Fibroblast of lung (primary cell): ENCODE measurements around the gene DBNL. TPM values are rescaled to one million over a fixed set of nuclear protein-coding genes. Genes with fewer than 3 reads are reported as not detected.

Experiments
- DNase-seq, 2 donors: peaks; one replicate each; pipeline versions ENCODE4 v3.0.0 to v3.0.0-alpha.2; 2010; ENCODE audit warnings: low read depth in 2 of 2
- H2AFZ ChIP-seq: 2 replicates; pipeline ENCODE4 v1.5.1; 2012; ENCODE audit warnings: low read length, control low read depth, inconsistent platforms
- H3K27ac ChIP-seq: 2 replicates; pipeline ENCODE4 v1.5.1; 2011; ENCODE audit warnings: low read length, control low read depth; ENCODE audit not compliant: insufficient read depth
- H3K27me3 ChIP-seq: 2 replicates; pipeline ENCODE4 v1.5.1; 2011; ENCODE audit warnings: mild to moderate bottlenecking, low read length; ENCODE audit not compliant: control insufficient read depth, insufficient read depth
- H3K36me3 ChIP-seq: 2 replicates; pipeline ENCODE4 v1.5.1; 2011; ENCODE audit warnings: low read length; ENCODE audit not compliant: control insufficient read depth, insufficient read depth
- H3K4me1 ChIP-seq: 2 replicates; pipeline ENCODE4 v1.5.1; 2011; ENCODE audit warnings: low read length; ENCODE audit not compliant: control insufficient read depth, insufficient read depth; ENCODE audit errors: extremely low read depth
- H3K4me2 ChIP-seq: 2 replicates; pipeline ENCODE4 v1.5.1; 2011; ENCODE audit warnings: low read length, control low read depth; ENCODE audit not compliant: insufficient read depth; ENCODE audit errors: extremely low read depth
- H3K4me3 ChIP-seq, 4 experiments: fragments of 200-600 bp in 1 of 4; sonication (generic) in 1 of 4; replicated peaks in 1 of 4; 2 replicates each; pipeline ENCODE4 v1.5.1; 2011 to 2016; ENCODE audit warnings: low read length in 4 of 4, low read depth in 3 of 4, mild to moderate bottlenecking in 3 of 4, control low read depth in 2 of 4, inconsistent platforms in 1 of 4, mixed read lengths in 1 of 4; ENCODE audit not compliant: insufficient read depth in 1 of 4; ENCODE audit errors: control extremely low read depth in 1 of 4
- H3K79me2 ChIP-seq: 2 replicates; pipeline ENCODE4 v1.5.1; 2012; ENCODE audit warnings: mild to moderate bottlenecking, low read length, inconsistent platforms; ENCODE audit not compliant: control insufficient read depth, insufficient read depth
- H3K9ac ChIP-seq: 2 replicates; pipeline ENCODE4 v1.5.1; 2011; ENCODE audit warnings: mild to moderate bottlenecking, low read length, control low read depth; ENCODE audit not compliant: insufficient read depth
- H3K9me3 ChIP-seq: 2 replicates; pipeline ENCODE4 v1.5.1; 2012; ENCODE audit warnings: low read depth, low read length; ENCODE audit not compliant: control insufficient read depth, insufficient read depth
- H4K20me1 ChIP-seq: 2 replicates; pipeline ENCODE4 v1.5.1; 2011; ENCODE audit warnings: low read length; ENCODE audit not compliant: control insufficient read depth, insufficient read depth; ENCODE audit errors: extremely low read depth
- CTCF ChIP-seq, 2 donors: IDR thresholded peaks in 1 of 2; conservative IDR thresholded peaks in 1 of 2; 1 replicate in 1 of 2; 2 replicates in 1 of 2; pipeline ENCODE4 v1.5.1; 2011 to 2012; ENCODE audit warnings: low read length in 2 of 2, control low read depth in 1 of 2, inconsistent platforms in 1 of 2, low read depth in 1 of 2, mild to moderate bottlenecking in 1 of 2
- EZH2 ChIP-seq: IDR thresholded peaks from 2 replicates; pipeline ENCODE4 v1.5.1; 2012; ENCODE audit warnings: low read length, control low read depth, mild to moderate bottlenecking; ENCODE audit errors: missing control alignments
- polyA plus RNA-seq, 2 donors: library from polyadenylated mRNA; depleted of rRNA in 1 of 2; stranded (reverse) in 1 of 2; unstranded in 1 of 2; fragments of >200 nt; gene quantifications; 2 replicates each; pipeline ENCODE4 v1.2.1, GENCODE V29; 2011 to 2012; ENCODE audit warnings: missing spikeins in 1 of 2
- total RNA-seq: library from RNA; depleted of rRNA; stranded (reverse); fragments of >200 nt; gene quantifications from 2 replicates; pipeline ENCODE4 v1.2.1, GENCODE V29; 2014

DBNL gene
- total and polyA plus RNA-seq, 2 donors (not counting 1 experiment from before 2014, with no cell fraction given): 86.4 to 88.2 TPM

- TF ChIP-seq EZH2: no peak
- no peak for TF ChIP-seq CTCF (conservative IDR thresholded peaks at IDR 0.05 in 1 of 2, IDR thresholded peaks at IDR 0.05 in 1 of 2; ENCODE audit: low read depth in 1 of 2, low read length in 2 of 2)
- no peaks in the 10 kb centered on the region for H4K20me1 ChIP-seq
- H3K36me3 ChIP-seq: peaks cover 26% of the 10 kb centered on the region
Measured at GRCh38 chr7:44076101-44076895, 31.8 kb downstream of the DBNL start.

GRCh38 chr7:44077061-44077460 is 32.6 kb downstream of the DBNL start:
- Histone ChIP-seq H3K9ac (no peak overlapping the region), H3K36me3 (peaks cover 26% of the 10 kb centered on the region), H3K27me3 (no peaks in the 10 kb centered on the region), H3K9me3 (no peaks in the 10 kb centered on the region), H3K27ac (no peak overlapping the region), H2AFZ (no peak overlapping the region), H3K79me2 (peaks cover 6% of the 10 kb centered on the region), H4K20me1 (no peaks in the 10 kb centered on the region), H3K4me3 (no peak overlapping the region), H3K4me2 (no peak overlapping the region), H3K4me1 (no peaks in the 10 kb centered on the region)
- TF ChIP-seq CTCF (conservative IDR thresholded peaks at IDR 0.05 in 1 of 2, IDR thresholded peaks at IDR 0.05 in 1 of 2; ENCODE audit: low read depth in 1 of 2, low read length in 2 of 2): no peak
- no peak for TF ChIP-seq EZH2
- DNase-seq: no peak

More at GRCh38 chr7:44076101-44076895, 31.8 kb downstream of the DBNL start:
- DNase-seq: no peak
- Histone ChIP-seq H3K27ac (no peak overlapping the region), H3K27me3 (no peaks in the 10 kb centered on the region), H3K9ac (no peak overlapping the region), H3K79me2 (peaks cover 4% of the 10 kb centered on the region), H3K9me3 (no peaks in the 10 kb centered on the region), H3K4me1 (peaks cover 2% of the 10 kb centered on the region), H3K4me3 (no peak overlapping the region), H2AFZ (no peak overlapping the region), H3K4me2 (no peak overlapping the region)

GRCh38 chr7:44077681-44078091 is 33.2 kb downstream of the DBNL start:
- no peaks in the 10 kb centered on the region for H3K27me3 ChIP-seq
- no peak overlapping the region for H3K27ac ChIP-seq
- H3K9ac ChIP-seq: no peak overlapping the region

More at GRCh38 chr7:44077681-44078091, 33.2 kb downstream of the DBNL start:
- no peak for DNase-seq
- H2AFZ ChIP-seq: no peak overlapping the region
- peaks cover 26% of the 10 kb centered on the region for H3K36me3 ChIP-seq
- no peaks in the 10 kb centered on the region for H3K9me3 ChIP-seq
- TF ChIP-seq EZH2: no peak
- no peak for TF ChIP-seq CTCF (conservative IDR thresholded peaks at IDR 0.05 in 1 of 2, IDR thresholded peaks at IDR 0.05 in 1 of 2; ENCODE audit: low read depth in 1 of 2, low read length in 2 of 2)
- no peaks in the 10 kb centered on the region for H4K20me1 ChIP-seq
- H3K4me2 ChIP-seq: no peak overlapping the region
- no peaks in the 10 kb centered on the region for H3K4me1 ChIP-seq
- H3K4me3 ChIP-seq: no peak overlapping the region
- H3K79me2 ChIP-seq: peaks cover 6% of the 10 kb centered on the region
